ENCODE results near the gene TDRD12.

DNA sequence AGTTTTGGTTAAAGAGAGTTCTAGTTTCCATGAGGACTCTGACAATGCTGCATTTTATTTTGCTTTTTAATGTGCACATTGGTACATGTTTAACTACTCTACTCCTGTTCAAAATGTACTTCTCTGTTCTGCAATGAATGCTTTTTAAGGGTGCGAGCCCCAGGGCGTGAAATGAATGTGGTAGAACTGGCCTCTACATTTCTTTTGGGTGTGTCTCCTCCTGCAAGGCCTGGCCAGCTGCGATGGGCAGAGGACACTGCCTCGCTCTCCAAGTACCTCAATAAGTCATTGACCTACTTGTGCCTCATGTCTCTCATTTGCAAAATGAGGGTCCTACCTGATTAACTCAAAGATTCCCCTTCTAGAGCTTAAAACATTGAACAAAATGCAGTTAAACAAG lies 37.2 kb upstream of the TDRD12 start:
- TF ChIP-seq POLR2A (IDR thresholded peaks at IDR 0.05): no peak
- TF ChIP-seq, protein P1, sequence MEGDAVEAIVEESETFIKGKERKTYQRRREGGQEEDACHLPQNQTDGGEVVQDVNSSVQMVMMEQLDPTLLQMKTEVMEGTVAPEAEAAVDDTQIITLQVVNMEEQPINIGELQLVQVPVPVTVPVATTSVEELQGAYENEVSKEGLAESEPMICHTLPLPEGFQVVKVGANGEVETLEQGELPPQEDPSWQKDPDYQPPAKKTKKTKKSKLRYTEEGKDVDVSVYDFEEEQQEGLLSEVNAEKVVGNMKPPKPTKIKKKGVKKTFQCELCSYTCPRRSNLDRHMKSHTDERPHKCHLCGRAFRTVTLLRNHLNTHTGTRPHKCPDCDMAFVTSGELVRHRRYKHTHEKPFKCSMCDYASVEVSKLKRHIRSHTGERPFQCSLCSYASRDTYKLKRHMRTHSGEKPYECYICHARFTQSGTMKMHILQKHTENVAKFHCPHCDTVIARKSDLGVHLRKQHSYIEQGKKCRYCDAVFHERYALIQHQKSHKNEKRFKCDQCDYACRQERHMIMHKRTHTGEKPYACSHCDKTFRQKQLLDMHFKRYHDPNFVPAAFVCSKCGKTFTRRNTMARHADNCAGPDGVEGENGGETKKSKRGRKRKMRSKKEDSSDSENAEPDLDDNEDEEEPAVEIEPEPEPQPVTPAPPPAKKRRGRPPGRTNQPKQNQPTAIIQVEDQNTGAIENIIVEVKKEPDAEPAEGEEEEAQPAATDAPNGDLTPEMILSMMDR (IDR thresholded peaks at IDR 0.05): no peak
